CD14-positive monocyte (primary cell): Measurements from ENCODE around the gene ATG4B. TPM values are rescaled to one million over a fixed set of nuclear protein-coding genes. Genes with fewer than 3 reads are reported as not detected.

ENCODE experiments used
- DNase-seq, 3 donors: peaks; one replicate each; pipeline ENCODE4 v3.0.0-alpha.2; 2011 to 2022
- H2AFZ ChIP-seq: 2 replicates; pipeline ENCODE4 v1.6.0; 2012; ENCODE audit warnings: mild to moderate bottlenecking, low read depth, low read length, inconsistent platforms; ENCODE audit not compliant: insufficient read depth, poor library complexity, severe bottlenecking
- H3K27ac ChIP-seq, 2 donors: 1 replicate in 1 of 2; 2 replicates in 1 of 2; pipeline ENCODE4 v1.5.1; 2012 to 2013; ENCODE audit warnings: low read length in 2 of 2, control low read depth in 1 of 2, inconsistent platforms in 1 of 2, low read depth in 1 of 2, mild to moderate bottlenecking in 1 of 2
- H3K27me3 ChIP-seq, 2 donors: one replicate each; pipeline versions ENCODE4 v1.6.0 to v1.6.1; 2011 to 2013; ENCODE audit warnings: low read length in 2 of 2; ENCODE audit not compliant: control insufficient read depth in 2 of 2, insufficient read depth in 2 of 2
- H3K36me3 ChIP-seq, 2 donors: replicated peaks in 1 of 2; 1 replicate in 1 of 2; 2 replicates in 1 of 2; pipeline versions ENCODE4 v1.5.1 to v1.6.1; 2012 to 2013; ENCODE audit warnings: low read length in 2 of 2, control low read depth in 1 of 2, inconsistent platforms in 1 of 2, mild to moderate bottlenecking in 1 of 2; ENCODE audit not compliant: insufficient read depth in 2 of 2, control insufficient read depth in 1 of 2
- H3K4me1 ChIP-seq, 2 donors: 1 replicate in 1 of 2; 2 replicates in 1 of 2; pipeline versions ENCODE4 v1.5.1 to v1.6.1; 2012 to 2013; ENCODE audit warnings: low read length in 2 of 2, control low read depth in 1 of 2, inconsistent platforms in 1 of 2, mild to moderate bottlenecking in 1 of 2, moderate library complexity in 1 of 2; ENCODE audit not compliant: insufficient read depth in 2 of 2, control insufficient read depth in 1 of 2
- H3K4me2 ChIP-seq: replicated peaks from 2 replicates; pipeline ENCODE3; 2012; ENCODE audit warnings: low read length, moderate library complexity, mild to moderate bottlenecking; ENCODE audit not compliant: poor library complexity, severe bottlenecking; ENCODE audit errors: extremely low read depth
- H3K4me3 ChIP-seq, 3 experiments: fragments of 200-600 bp in 1 of 3; sonication (generic) in 1 of 3; replicated peaks in 1 of 3; 1 replicate in 2 of 3; 2 replicates in 1 of 3; pipeline ENCODE4 v1.5.1; 2011 to 2013; ENCODE audit warnings: low read length in 3 of 3, mild to moderate bottlenecking in 3 of 3, control low read depth in 2 of 3, low read depth in 2 of 3, inconsistent platforms in 1 of 3, moderate library complexity in 1 of 3
- H3K79me2 ChIP-seq: 2 replicates; pipeline ENCODE4 v1.6.0; 2012; ENCODE audit warnings: mild to moderate bottlenecking, control low read depth, inconsistent platforms, low read length, moderate library complexity; ENCODE audit not compliant: insufficient read depth
- H3K9ac ChIP-seq: 2 replicates; pipeline ENCODE4 v1.6.0; 2017; ENCODE audit warnings: low read length, mild to moderate bottlenecking; ENCODE audit not compliant: insufficient read depth, poor library complexity, severe bottlenecking
- H3K9me3 ChIP-seq, 2 donors: replicated peaks in 1 of 2; 1 replicate in 1 of 2; 2 replicates in 1 of 2; pipeline versions ENCODE4 v1.5.1 to v1.6.1; 2012 to 2013; ENCODE audit warnings: low read length in 2 of 2, control low read depth in 1 of 2; ENCODE audit not compliant: control insufficient read depth in 1 of 2, insufficient read depth in 1 of 2
- H4K20me1 ChIP-seq: 2 replicates; pipeline ENCODE4 v1.6.0; 2012; ENCODE audit warnings: mild to moderate bottlenecking, low read length, control low read depth, moderate library complexity; ENCODE audit not compliant: insufficient read depth
- H3K27ac Mint-ChIP-seq, 7 donors: one replicate each; pipeline ENCODE4 v1.8.0; 2020; ENCODE audit warnings: mild to moderate bottlenecking in 7 of 7, mixed read lengths in 7 of 7, moderate library complexity in 6 of 7, inconsistent platforms in 2 of 7
- H3K27me3 Mint-ChIP-seq, 3 donors: one replicate each; pipeline ENCODE4 v1.8.0; 2021 to 2022; ENCODE audit warnings: low read depth in 3 of 3, mild to moderate bottlenecking in 3 of 3, mixed read lengths in 3 of 3, moderate library complexity in 3 of 3, inconsistent platforms in 1 of 3
- H3K36me3 Mint-ChIP-seq, 2 donors: one replicate each; pipeline ENCODE4 v1.8.0; 2020; ENCODE audit warnings: mixed read lengths in 2 of 2, inconsistent platforms in 1 of 2, mild to moderate bottlenecking in 1 of 2
- H3K4me1 Mint-ChIP-seq: one replicate; pipeline ENCODE4 v1.8.0; 2020; ENCODE audit warnings: mild to moderate bottlenecking, mixed read lengths
- H3K4me3 Mint-ChIP-seq, 2 donors: one replicate each; pipeline ENCODE4 v1.8.0; 2020; ENCODE audit warnings: mild to moderate bottlenecking in 2 of 2, mixed read lengths in 2 of 2, moderate library complexity in 1 of 2
- H3K9me3 Mint-ChIP-seq, 7 donors: one replicate each; pipeline ENCODE4 v1.8.0; 2020 to 2022; ENCODE audit warnings: mixed read lengths in 7 of 7, mild to moderate bottlenecking in 6 of 7, moderate library complexity in 6 of 7, inconsistent platforms in 2 of 7
- CTCF ChIP-seq: fragments of 200-600 bp; IDR thresholded peaks from one replicate; pipeline ENCODE4 v1.8.0; 2022; ENCODE audit warnings: antibody characterized with exemption, mild to moderate bottlenecking
- WGBS: methylation state at CpG from one replicate; pipeline ENCODE4 v1.1.5; 2013; ENCODE audit warnings: missing lambda C conversion rate; ENCODE audit not compliant: insufficient coverage; 5-methylcytosine and 5-hydroxymethylcytosine counted together
- intact Hi-C, 2 donors: fragments of 100-400 bp; cut with micrococcal nuclease; formaldehyde crosslinking; loops; one replicate each; pipeline versions ENCODE4 v1.15.0 to v1.15.1; 2023
- polyA plus RNA-seq, 3 donors: library from polyadenylated mRNA; depleted of rRNA in 1 of 3; unstranded in 2 of 3; stranded (reverse) in 1 of 3; fragments of 300-500 nt in 2 of 3; fragments of >200 nt in 1 of 3; fragmentation: Illumina TruSeq in 2 of 3; gene quantifications; 1 replicate in 2 of 3; 2 replicates in 1 of 3; pipeline ENCODE4 v1.2.3, GENCODE V29; 2012 to 2021

ATG4B gene
- polyA plus RNA-seq, 3 donors: 54.5 to 202 (median 58.9) TPM

- H3K27ac Mint-ChIP-seq: no peak overlapping the region
- no peaks in the 10 kb centered on the region for H3K4me1 ChIP-seq
- peaks cover 8 to 20% (median 16%) of the 10 kb centered on the region in 7 donors for H3K9me3 Mint-ChIP-seq
- no peaks in the 10 kb centered on the region for H3K27me3 ChIP-seq
- H3K4me1 Mint-ChIP-seq: no peaks in the 10 kb centered on the region
- no peak overlapping the region for H3K4me2 ChIP-seq
- no peak overlapping the region for H3K4me3 ChIP-seq
- peaks cover 9% of the 10 kb centered on the region in 2 donors for H3K9me3 ChIP-seq
- WGBS: 97% methylated on average over 17 of the region's 18 CpGs
- H3K79me2 ChIP-seq: no peaks in the 10 kb centered on the region
- TF ChIP-seq CTCF: no peak
- intact Hi-C loops: no loop called here
- DNase-seq: no peak
- H3K9ac ChIP-seq: no peak overlapping the region
- no peak overlapping the region for H3K4me3 Mint-ChIP-seq
- H4K20me1 ChIP-seq: no peaks in the 10 kb centered on the region
- no peaks in the 10 kb centered on the region for H3K27me3 Mint-ChIP-seq
- H3K36me3 ChIP-seq: peaks cover 12 to 77% of the 10 kb centered on the region in 2 donors
- H2AFZ ChIP-seq: no peak overlapping the region
- H3K36me3 Mint-ChIP-seq: peaks cover 35 to 56% of the 10 kb centered on the region in 2 donors
- no peak overlapping the region for H3K27ac ChIP-seq
These were observed 45.2 kb upstream of the ATG4B start for GRCh38 chr2:241592126-241592845.

- no peak overlapping the region for H2AFZ ChIP-seq
- H4K20me1 ChIP-seq: no peaks in the 10 kb centered on the region
- no peaks in the 10 kb centered on the region for H3K27me3 ChIP-seq
- Mint-ChIP-seq H3K36me3 (peaks cover 41 to 56% of the 10 kb centered on the region in 2 donors), H3K27ac (no peak overlapping the region), H3K9me3 (peaks cover 4 to 12% (median 8%) of the 10 kb centered on the region in 7 donors), H3K4me1 (no peaks in the 10 kb centered on the region), H3K4me3 (no peak overlapping the region), H3K27me3 (no peaks in the 10 kb centered on the region)
- H3K9ac ChIP-seq: no peak overlapping the region
- TF ChIP-seq CTCF: no peak
- no peaks in the 10 kb centered on the region for H3K4me1 ChIP-seq
- intact Hi-C loops: no loop called here
- H3K36me3 ChIP-seq: peaks cover 16 to 77% of the 10 kb centered on the region in 2 donors
- no peaks in the 10 kb centered on the region for H3K79me2 ChIP-seq
- WGBS: 97% methylated on average over 12 of the region's 16 CpGs
- peaks cover 1 to 4% of the 10 kb centered on the region in 2 donors for H3K9me3 ChIP-seq
- no peak for DNase-seq
- H3K4me3 ChIP-seq: no peak overlapping the region
- no peak overlapping the region for H3K4me2 ChIP-seq
- H3K27ac ChIP-seq: no peak overlapping the region
These were observed 44.2 kb upstream of the ATG4B start for GRCh38 chr2:241593271-241593670.
